ENCODE results near the gene BCL7A. TPM values are rescaled to one million over a fixed set of nuclear protein-coding genes. Genes with fewer than 3 reads are reported as not detected.
"Not testable (repeated sequence)": the region's sequence is repeated elsewhere in the genome, so short reads cannot be mapped to it uniquely, and the experiment has no call there.

Gene BCL7A
- 11.1 and 14.4 TPM in 2 replicates for total RNA-seq (2014; rRNA removed; shearing (Covaris generic))

- Histone ChIP-seq H3K27ac (peak within 1 kb of the TSS; percentile 75), H3K4me1 (no peaks in the 10 kb centered on the region), H3K9me3 (replicated peaks) (no peaks in the 10 kb centered on the region), H3K4me3 (peak within 1 kb of the TSS; percentile 97), H3K27me3 (no peaks in the 10 kb centered on the region), H3K36me3 (no peaks in the 10 kb centered on the region)
- peak; percentile 59 to 69 for DNase-seq
Measured at GRCh38 chr12:122021822-122022392, at the start of gene BCL7A. Gene BCL7A, plus strand, starts transcription at chr12:122021884. Its CDS starts 208 bp downstream, at chr12:122022092.

GRCh38 chr12:121974026-121974985, 47.4 kb upstream of the BCL7A start:
- peak in 1 of 2 experiments; percentile 28 for DNase-seq
- Histone ChIP-seq H3K36me3 (no peaks in the 10 kb centered on the region), H3K4me1 (no peaks in the 10 kb centered on the region), H3K9me3 (replicated peaks) (no peaks in the 10 kb centered on the region), H3K27ac (no peak overlapping the region), H3K4me3 (no peak overlapping the region), H3K27me3 (0 out of 2 replicates have a peak, but pooled peaks cover 3% of the 10 kb centered on the region)

DNA sequence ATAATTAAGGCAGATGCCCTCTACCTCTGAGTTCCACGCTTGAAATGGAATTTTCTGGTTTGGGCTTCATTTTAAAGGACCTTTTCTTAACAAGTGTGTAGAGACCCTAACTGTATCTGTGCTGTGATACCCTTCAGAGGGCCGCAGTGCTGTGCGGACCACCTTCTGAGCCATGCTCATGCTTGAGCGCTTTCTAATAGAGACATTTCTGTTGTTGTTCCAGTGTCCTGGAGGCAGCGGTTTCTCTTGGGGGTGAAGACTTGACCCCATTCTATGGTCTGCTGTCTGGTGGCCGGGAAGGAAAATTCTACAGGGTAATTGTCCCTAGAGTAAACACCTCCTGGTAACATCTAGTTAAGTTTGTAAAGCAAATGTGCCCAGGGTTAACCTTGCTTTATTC, 46.7 kb upstream of the BCL7A start:
- no peak for DNase-seq
- Histone ChIP-seq H3K27ac (no peak overlapping the region), H3K9me3 (replicated peaks) (no peaks in the 10 kb centered on the region), H3K27me3 (0 out of 2 replicates have a peak, but pooled peaks cover 3% of the 10 kb centered on the region), H3K4me1 (no peaks in the 10 kb centered on the region), H3K4me3 (no peak overlapping the region), H3K36me3 (no peaks in the 10 kb centered on the region)

DNA sequence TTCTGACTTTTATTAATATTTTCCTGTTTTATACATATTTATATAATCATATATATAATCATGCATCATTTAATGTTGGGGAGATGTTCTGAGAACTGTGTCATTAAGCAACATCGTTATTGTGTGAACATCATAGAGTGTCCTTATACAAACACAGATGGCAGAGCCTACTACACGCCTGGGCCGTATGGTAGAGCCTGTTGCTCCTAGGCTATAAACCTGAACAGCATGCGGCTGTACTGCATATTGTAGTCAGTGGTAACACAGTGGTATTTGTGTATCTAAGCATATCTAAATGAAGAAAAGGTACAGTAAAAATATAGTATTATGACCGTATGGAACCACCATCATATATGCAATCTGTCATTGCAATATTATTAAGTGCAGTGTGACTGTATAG, 44.7 kb upstream of the BCL7A start:
- no peak overlapping the region for H3K27ac ChIP-seq
- H3K4me3 ChIP-seq: no peak overlapping the region
- DNase-seq: no peak
- H3K27me3 ChIP-seq: 0 out of 2 replicates have a peak, but pooled peaks cover 3% of the 10 kb centered on the region
- H3K36me3 ChIP-seq: no peaks in the 10 kb centered on the region
- no peaks in the 10 kb centered on the region for H3K4me1 ChIP-seq
- H3K9me3 ChIP-seq (replicated peaks): no peaks in the 10 kb centered on the region

- Histone ChIP-seq H3K4me3 (no peak overlapping the region), H3K36me3 (no peaks in the 10 kb centered on the region), H3K27ac (no peak overlapping the region), H3K27me3 (0 out of 2 replicates have a peak, but pooled peaks cover 3% of the 10 kb centered on the region), H3K9me3 (replicated peaks) (no peaks in the 10 kb centered on the region), H3K4me1 (peaks cover 4% of the 10 kb centered on the region; the same call in 1 of the 2 replicates)
- DNase-seq: peak in 1 of 2 experiments; percentile 15
Measured at GRCh38 chr12:121980191-121980891, 41.3 kb upstream of the BCL7A start.

DNA sequence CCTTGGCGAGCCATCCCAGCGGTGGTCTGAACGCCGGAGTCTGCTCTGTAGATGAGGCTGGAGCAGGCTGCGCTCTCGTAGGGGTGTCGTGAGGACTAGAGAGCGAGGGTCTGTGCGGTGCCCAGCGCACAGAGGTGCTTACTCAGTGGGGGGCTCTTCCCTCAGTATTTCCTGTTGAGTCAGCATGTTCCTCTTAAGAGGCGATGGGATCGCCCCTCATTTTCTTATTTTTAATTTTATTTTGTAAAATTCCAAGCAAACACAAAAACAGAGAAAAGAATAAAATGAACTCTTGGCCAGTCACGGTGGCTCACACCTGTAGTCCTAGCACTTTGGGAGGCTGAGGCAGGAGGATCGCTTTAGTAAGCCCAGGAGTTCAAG, 40.8 kb upstream of the BCL7A start:
- H3K36me3 ChIP-seq: no peaks in the 10 kb centered on the region
- no peaks in the 10 kb centered on the region for H3K27me3 ChIP-seq
- peaks cover 4% of the 10 kb centered on the region; the same call in 1 of the 2 replicates for H3K4me1 ChIP-seq
- H3K9me3 ChIP-seq (replicated peaks): no peaks in the 10 kb centered on the region
- no peak for DNase-seq
- H3K27ac ChIP-seq: no peak overlapping the region
- no peak overlapping the region for H3K4me3 ChIP-seq

DNA sequence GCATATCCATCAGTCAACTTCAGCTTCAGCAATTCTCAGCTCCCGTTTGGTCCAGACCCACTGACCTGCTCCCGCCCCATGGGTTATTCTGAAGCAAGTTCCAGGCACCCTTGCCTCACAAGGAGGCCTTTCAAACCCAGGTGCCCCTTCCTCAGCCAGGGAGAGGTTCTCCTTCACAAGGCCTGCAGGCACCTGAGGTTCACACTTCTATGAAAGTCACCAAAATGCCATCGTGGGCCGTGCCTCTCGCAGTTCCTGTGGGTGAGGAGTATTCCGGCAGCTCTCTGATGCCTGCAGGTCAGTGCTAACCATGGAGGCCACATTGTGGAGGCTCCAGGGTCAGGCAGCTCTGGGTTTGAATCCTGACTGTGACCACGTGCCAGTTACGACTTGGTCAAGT, 40.2 kb upstream of the BCL7A start:
- no peaks in the 10 kb centered on the region for H3K36me3 ChIP-seq
- no peak overlapping the region for H3K27ac ChIP-seq
- H3K4me1 ChIP-seq: peaks cover 4% of the 10 kb centered on the region; the same call in 1 of the 2 replicates
- no peak for DNase-seq
- no peaks in the 10 kb centered on the region for H3K9me3 ChIP-seq (replicated peaks)
- H3K4me3 ChIP-seq: no peak overlapping the region
- H3K27me3 ChIP-seq: no peaks in the 10 kb centered on the region

DNA sequence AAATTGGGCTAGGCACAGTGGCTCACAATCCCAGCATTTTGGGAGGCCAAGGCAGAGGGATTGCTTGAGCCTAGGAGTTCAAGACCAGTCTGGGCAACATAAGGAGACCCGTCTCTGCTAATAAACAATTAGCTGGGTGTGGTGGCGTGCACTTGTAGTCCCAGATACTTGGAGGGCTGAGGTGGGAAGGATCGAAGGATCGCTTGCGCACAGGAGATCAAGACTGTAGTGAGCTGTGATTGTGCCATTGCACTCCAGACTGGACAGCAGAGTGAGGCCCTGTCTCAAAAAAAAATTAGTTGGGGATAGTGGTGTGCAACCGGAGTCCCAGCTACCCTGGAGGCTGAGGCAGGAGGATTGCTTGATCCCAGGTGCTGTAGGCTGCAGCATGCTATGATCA, 38.7 kb upstream of the BCL7A start:
- H3K4me3 ChIP-seq: no peak overlapping the region
- no peak overlapping the region for H3K27ac ChIP-seq
- no peak for DNase-seq
- H3K4me1 ChIP-seq: peaks cover 4% of the 10 kb centered on the region; the same call in 1 of the 2 replicates
- H3K36me3 ChIP-seq: no peaks in the 10 kb centered on the region
- no peaks in the 10 kb centered on the region for H3K9me3 ChIP-seq (replicated peaks)
- H3K27me3 ChIP-seq: no peaks in the 10 kb centered on the region

DNA sequence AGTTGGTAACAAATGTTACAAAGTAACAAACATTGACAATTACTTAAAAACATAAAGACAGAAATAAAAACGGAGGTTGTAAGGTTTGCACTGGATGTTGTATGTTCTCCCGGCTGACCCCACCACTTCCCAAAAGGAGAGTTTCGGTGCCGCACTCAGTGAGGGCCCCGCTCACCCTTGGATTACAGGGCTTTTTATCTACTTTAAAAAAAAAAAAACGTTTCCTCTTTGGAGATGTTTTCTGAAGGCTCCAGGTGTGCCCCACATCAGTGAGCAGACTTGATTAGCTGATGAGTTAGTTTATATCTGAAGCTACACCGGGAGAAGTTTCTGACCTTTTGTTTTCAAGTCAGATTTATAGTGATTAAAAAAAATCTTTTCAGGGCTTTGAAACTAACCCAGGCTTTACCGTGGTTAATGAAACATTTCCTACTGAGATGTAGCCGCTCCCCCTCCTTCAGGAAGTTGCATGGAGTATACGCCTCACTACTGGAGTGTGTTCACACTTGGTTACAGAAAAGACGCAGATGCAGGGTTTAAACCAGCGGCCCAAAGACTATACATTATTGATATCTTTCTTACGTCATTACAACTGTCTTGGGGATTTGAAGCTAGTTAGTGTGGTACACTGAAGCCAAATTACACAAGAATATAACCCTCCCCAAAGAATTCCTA, 38.0 kb upstream of the BCL7A start:
- Histone ChIP-seq H3K4me1 (peaks cover 4% of the 10 kb centered on the region; the same call in 1 of the 2 replicates), H3K9me3 (replicated peaks) (no peaks in the 10 kb centered on the region), H3K27ac (no peak overlapping the region), H3K36me3 (no peaks in the 10 kb centered on the region), H3K4me3 (0 out of 2 replicates have a peak overlapping the region, but pooled peaks have one; percentile 9), H3K27me3 (no peaks in the 10 kb centered on the region)
- DNase-seq: peak in 1 of 2 experiments; percentile 41

DNA sequence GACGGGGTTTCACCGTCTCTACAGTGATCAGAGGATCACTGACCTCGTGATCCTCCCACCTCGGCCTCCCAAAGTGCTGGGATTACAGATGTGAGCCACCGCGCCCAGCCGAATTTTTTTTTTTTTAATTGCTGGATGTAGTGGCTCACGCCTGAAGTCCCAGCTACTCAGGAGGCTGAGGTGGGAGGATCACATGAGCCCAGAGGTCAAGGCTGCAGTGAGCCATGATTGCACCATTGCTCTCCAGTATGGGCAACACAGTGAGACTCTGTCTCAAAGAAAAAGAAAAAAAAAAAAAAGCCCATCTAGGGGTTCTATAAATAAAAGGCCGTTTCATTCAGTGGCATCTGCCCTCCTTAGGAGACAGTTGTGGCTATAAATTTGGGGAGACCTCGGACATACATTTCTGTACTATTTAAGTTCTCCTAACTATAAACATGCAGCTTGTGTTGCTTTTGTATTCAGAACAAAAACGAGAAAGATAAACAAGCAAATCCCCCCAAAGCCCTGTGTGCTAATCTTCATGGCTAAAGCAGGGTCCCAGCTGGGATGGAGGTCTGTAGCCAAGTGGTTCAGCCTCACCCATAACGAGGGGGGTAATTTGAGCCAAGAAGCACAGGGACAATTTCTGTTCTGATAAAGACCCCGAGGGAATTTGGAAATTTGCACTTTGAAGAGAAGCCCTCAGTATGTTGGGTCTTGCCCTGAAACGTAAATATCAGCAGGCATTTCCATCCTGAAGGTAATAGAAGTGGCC, 35.0 kb upstream of the BCL7A start:
- Histone ChIP-seq H3K4me1 (peaks cover 15% of the 10 kb centered on the region), H3K27ac (no peak overlapping the region), H3K36me3 (no peaks in the 10 kb centered on the region), H3K9me3 (replicated peaks) (no peaks in the 10 kb centered on the region), H3K4me3 (no peak overlapping the region), H3K27me3 (no peaks in the 10 kb centered on the region)
- DNase-seq: peak; percentile 54 to 58

GRCh38 chr12:121988519-121988918, 33.2 kb upstream of the BCL7A start:
- not testable (repeated sequence) for DNase-seq; H3K4me3 ChIP-seq; H3K36me3 ChIP-seq; H3K27ac ChIP-seq; H3K27me3 ChIP-seq; H3K9me3 ChIP-seq (replicated peaks)
- H3K4me1 ChIP-seq: peaks cover 15% of the 10 kb centered on the region

GRCh38 chr12:121989276-121990113, 32.2 kb upstream of the BCL7A start:
- Histone ChIP-seq H3K9me3 (replicated peaks) (no peaks in the 10 kb centered on the region), H3K4me1 (peaks cover 10% of the 10 kb centered on the region), H3K4me3 (no peak overlapping the region), H3K27ac (no peak overlapping the region), H3K36me3 (no peaks in the 10 kb centered on the region), H3K27me3 (no peaks in the 10 kb centered on the region)
- DNase-seq: no peak

- DNase-seq: no peak
- Histone ChIP-seq H3K27me3 (no peaks in the 10 kb centered on the region), H3K27ac (no peak overlapping the region), H3K36me3 (no peaks in the 10 kb centered on the region), H3K4me3 (no peak overlapping the region), H3K9me3 (replicated peaks) (no peaks in the 10 kb centered on the region), H3K4me1 (peaks cover 10% of the 10 kb centered on the region)
Measured at GRCh38 chr12:121990114-121990647, 31.5 kb upstream of the BCL7A start.

Measured in SJCRH30 (cell line).